Measurements from ENCODE around the gene HMGCR.

HMGCR gene

DNA sequence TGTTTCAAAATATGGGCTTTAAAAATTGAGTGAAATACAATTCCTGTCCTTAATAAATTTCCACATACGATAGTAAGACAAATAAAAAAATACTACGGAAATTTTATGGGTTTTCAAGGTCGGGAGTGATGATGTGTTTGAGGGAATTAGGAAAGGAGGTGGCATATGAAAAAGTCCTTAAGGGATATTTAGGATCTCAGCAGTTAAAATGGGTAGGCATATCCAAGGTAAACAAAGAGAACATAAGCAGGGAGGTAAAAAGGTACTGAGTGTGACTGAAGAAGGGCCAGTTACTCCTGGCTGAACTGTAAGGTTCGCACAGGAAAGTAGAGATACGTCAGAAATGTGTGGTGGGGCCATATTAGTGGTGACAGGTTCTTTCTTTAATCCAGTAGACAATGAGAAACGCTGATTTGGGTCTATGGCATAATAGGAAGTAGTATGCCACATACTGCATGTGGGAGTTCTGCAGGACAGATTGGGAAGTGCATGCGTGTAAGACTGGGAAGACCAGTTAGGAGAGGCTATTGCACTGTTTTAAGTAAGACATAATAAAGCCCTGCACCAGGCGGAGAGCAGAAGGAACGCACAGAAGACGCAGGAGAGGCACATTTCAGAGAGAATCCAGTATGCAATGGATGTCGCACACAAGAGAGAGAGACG lies 937 bp upstream of the HMGCR start:
- H3K4me3 ChIP-seq: peak overlapping the region; percentile 90
- peak; percentile 62 for DNase-seq (ENCODE audit: low read depth, low spot score)
- H3K9me3 ChIP-seq (ENCODE audit: low read depth, low read length): no peaks in the 10 kb centered on the region
- peak overlapping the region; percentile 96 for H3K27ac ChIP-seq
- peak overlapping the region; percentile 90 for H3K9ac ChIP-seq (ENCODE audit: insufficient read length)
- peaks cover 20% of the 10 kb centered on the region for H3K36me3 ChIP-seq (ENCODE audit: insufficient read depth, low read length)
- TF ChIP-seq POLR2AphosphoS5 (IDR thresholded peaks at IDR 0.05; ENCODE audit: borderline replicate concordance, low read depth, low read length) (no peak), EZH2 (IDR thresholded peaks at IDR 0.05) (no peak), FOXP2 (optimal IDR thresholded peaks at IDR 0.05; ENCODE audit: control extremely low read depth, extremely low read length, insufficient read depth) (no peak)

DNA sequence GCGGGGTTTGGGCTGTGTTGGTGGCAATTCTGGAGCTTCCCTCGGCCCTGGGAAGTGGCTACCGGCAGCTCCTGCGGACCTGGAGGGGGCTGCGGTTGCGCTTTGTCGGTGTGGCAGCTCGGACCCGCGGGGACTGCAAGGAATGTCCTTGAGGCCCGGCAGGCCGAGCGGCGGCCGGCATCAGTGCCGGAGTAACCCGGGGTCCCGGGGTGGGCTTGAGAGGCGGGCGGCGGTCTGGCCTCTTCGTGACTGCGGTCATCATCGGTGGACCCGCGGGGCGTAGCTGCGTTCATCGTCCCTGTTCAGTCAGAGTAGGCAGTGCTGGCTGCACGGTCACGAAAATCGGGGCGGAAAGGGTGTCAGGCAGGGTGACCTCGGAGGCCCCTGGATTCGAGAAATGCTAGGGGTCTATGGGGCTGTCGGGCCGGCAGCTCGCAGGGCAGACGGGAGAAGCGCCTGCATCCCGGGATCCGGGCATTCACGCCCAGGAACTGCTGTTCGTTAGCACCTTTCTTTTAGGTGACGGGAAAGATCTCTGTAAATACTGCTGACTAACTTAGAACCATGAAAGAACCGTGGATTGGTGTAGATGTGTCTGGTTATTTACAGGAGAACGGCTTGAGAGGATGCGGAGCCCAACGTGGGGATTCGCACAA lies 474 bp downstream of the HMGCR start:
- TF ChIP-seq FOXP2 (optimal IDR thresholded peaks at IDR 0.05; ENCODE audit: control extremely low read depth, extremely low read length, insufficient read depth): no peak
- no peak for TF ChIP-seq EZH2 (IDR thresholded peaks at IDR 0.05)
- TF ChIP-seq POLR2AphosphoS5 (IDR thresholded peaks at IDR 0.05; ENCODE audit: borderline replicate concordance, low read depth, low read length): no peak

GRCh38 chr5:75338408-75338807 lies 1.4 kb downstream of the HMGCR start:
- no peak for DNase-seq (ENCODE audit: low read depth, low spot score)
- H3K9ac ChIP-seq (ENCODE audit: insufficient read length): peak overlapping the region; percentile 93
- H3K36me3 ChIP-seq (ENCODE audit: insufficient read depth, low read length): peaks cover 43% of the 10 kb centered on the region
- TF ChIP-seq POLR2AphosphoS5 (IDR thresholded peaks at IDR 0.05; ENCODE audit: borderline replicate concordance, low read depth, low read length): no peak
- no peak for TF ChIP-seq FOXP2 (optimal IDR thresholded peaks at IDR 0.05; ENCODE audit: control extremely low read depth, extremely low read length, insufficient read depth)
- TF ChIP-seq EZH2 (IDR thresholded peaks at IDR 0.05): no peak
- peak overlapping the region; percentile 84; the same call in 1 of the 2 replicates for H3K27ac ChIP-seq
- H3K9me3 ChIP-seq (ENCODE audit: low read depth, low read length): no peaks in the 10 kb centered on the region
- H3K4me3 ChIP-seq: peak overlapping the region; percentile 90

More for the DNA sequence above, 474 bp downstream of the HMGCR start:
- peaks cover 34% of the 10 kb centered on the region for H3K36me3 ChIP-seq (ENCODE audit: insufficient read depth, low read length)
- H3K9me3 ChIP-seq (ENCODE audit: low read depth, low read length): no peaks in the 10 kb centered on the region
- H3K27ac ChIP-seq: peak overlapping the region; percentile 84
- H3K4me3 ChIP-seq: peak overlapping the region; percentile 90
- DNase-seq (ENCODE audit: low read depth, low spot score): no peak
- H3K9ac ChIP-seq (ENCODE audit: insufficient read length): peak overlapping the region; percentile 93

- no peak for TF ChIP-seq POLR2AphosphoS5 (IDR thresholded peaks at IDR 0.05; ENCODE audit: borderline replicate concordance, low read depth, low read length)
- TF ChIP-seq EZH2 (IDR thresholded peaks at IDR 0.05): no peak
- no peak for TF ChIP-seq FOXP2 (optimal IDR thresholded peaks at IDR 0.05; ENCODE audit: control extremely low read depth, extremely low read length, insufficient read depth)
- Histone ChIP-seq H3K9ac (ENCODE audit: insufficient read length) (no peak overlapping the region), H3K36me3 (ENCODE audit: insufficient read depth, low read length) (peaks cover 64% of the 10 kb centered on the region), H3K4me3 (peak overlapping the region; percentile 60), H3K9me3 (ENCODE audit: low read depth, low read length) (no peaks in the 10 kb centered on the region), H3K27ac (peak overlapping the region; percentile 42; the same call in 1 of the 2 replicates)
- no peak for DNase-seq (ENCODE audit: low read depth, low spot score)
These were observed 3.9 kb downstream of the HMGCR start for GRCh38 chr5:75340714-75341478.

DNA sequence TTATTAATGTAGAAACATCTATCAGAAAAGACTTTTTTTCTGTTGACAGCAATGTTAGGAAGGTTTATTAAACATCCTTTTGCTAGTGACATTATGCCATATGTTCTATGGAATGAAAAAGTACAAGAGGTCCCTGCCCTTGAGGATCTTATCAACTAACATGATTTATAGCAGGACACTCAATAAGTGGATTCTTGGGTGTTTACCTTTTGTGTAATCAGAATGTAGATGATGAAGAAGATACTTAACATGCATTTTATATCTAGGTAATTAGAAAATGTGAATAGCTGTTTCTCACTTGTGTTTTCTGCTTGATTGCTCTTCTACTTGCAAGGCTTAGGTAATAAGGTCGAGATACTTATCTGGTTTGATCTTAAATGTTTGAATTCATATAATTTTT lies 4.9 kb downstream of the HMGCR start:
- no peak for TF ChIP-seq EZH2 (IDR thresholded peaks at IDR 0.05)
- no peak for TF ChIP-seq FOXP2 (optimal IDR thresholded peaks at IDR 0.05; ENCODE audit: control extremely low read depth, extremely low read length, insufficient read depth)
- no peak for TF ChIP-seq POLR2AphosphoS5 (IDR thresholded peaks at IDR 0.05; ENCODE audit: borderline replicate concordance, low read depth, low read length)
- Histone ChIP-seq H3K36me3 (ENCODE audit: insufficient read depth, low read length) (peaks cover 73% of the 10 kb centered on the region), H3K4me3 (peak overlapping the region; percentile 31; the same call in 1 of the 2 replicates), H3K9me3 (ENCODE audit: low read depth, low read length) (no peaks in the 10 kb centered on the region), H3K9ac (ENCODE audit: insufficient read length) (no peak overlapping the region), H3K27ac (peak overlapping the region; percentile 52)
- DNase-seq (ENCODE audit: low read depth, low spot score): no peak

GRCh38 chr5:75342836-75343235 lies 5.8 kb downstream of the HMGCR start:
- Histone ChIP-seq H3K4me3 (no peak overlapping the region), H3K9ac (ENCODE audit: insufficient read length) (no peak overlapping the region), H3K36me3 (ENCODE audit: insufficient read depth, low read length) (peaks cover 82% of the 10 kb centered on the region), H3K9me3 (ENCODE audit: low read depth, low read length) (no peaks in the 10 kb centered on the region), H3K27ac (no peak overlapping the region)
- no peak for DNase-seq (ENCODE audit: low read depth, low spot score)
- TF ChIP-seq EZH2 (IDR thresholded peaks at IDR 0.05) (no peak), POLR2AphosphoS5 (IDR thresholded peaks at IDR 0.05; ENCODE audit: borderline replicate concordance, low read depth, low read length) (no peak), FOXP2 (optimal IDR thresholded peaks at IDR 0.05; ENCODE audit: control extremely low read depth, extremely low read length, insufficient read depth) (no peak)

DNA sequence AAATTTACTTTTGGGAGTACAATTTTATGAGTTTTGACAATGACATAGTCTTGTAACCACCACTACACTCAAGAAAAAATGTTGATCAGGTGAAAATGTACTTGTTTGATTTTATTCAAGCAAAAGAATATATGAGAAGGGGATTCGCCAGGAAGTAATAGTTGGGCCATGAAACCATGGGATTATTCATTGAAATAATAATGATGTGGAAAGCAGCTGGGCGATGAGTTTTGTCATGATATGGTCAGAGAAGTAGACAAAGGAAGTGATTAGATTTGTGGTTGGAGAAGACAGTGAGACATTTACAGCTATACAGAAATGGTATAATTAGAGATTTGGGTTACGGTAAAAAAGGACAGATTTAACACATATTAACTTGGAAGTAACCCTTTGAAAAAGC lies 11.2 kb downstream of the HMGCR start:
- no peak overlapping the region for H3K27ac ChIP-seq
- no peak overlapping the region for H3K4me3 ChIP-seq
- DNase-seq (ENCODE audit: low read depth, low spot score): no peak
- peaks cover 93% of the 10 kb centered on the region for H3K36me3 ChIP-seq (ENCODE audit: insufficient read depth, low read length)
- TF ChIP-seq FOXP2 (optimal IDR thresholded peaks at IDR 0.05; ENCODE audit: control extremely low read depth, extremely low read length, insufficient read depth) (no peak), POLR2AphosphoS5 (IDR thresholded peaks at IDR 0.05; ENCODE audit: borderline replicate concordance, low read depth, low read length) (no peak), EZH2 (IDR thresholded peaks at IDR 0.05) (no peak)
- no peak overlapping the region for H3K9ac ChIP-seq (ENCODE audit: insufficient read length)
- H3K9me3 ChIP-seq (ENCODE audit: low read depth, low read length): no peaks in the 10 kb centered on the region

GRCh38 chr5:75349663-75350062 lies 12.6 kb downstream of the HMGCR start:
- Histone ChIP-seq H3K27ac (no peak overlapping the region), H3K4me3 (no peak overlapping the region), H3K9me3 (ENCODE audit: low read depth, low read length) (no peaks in the 10 kb centered on the region), H3K36me3 (ENCODE audit: insufficient read depth, low read length) (peaks cover 93% of the 10 kb centered on the region), H3K9ac (ENCODE audit: insufficient read length) (no peak overlapping the region)
- no peak for DNase-seq (ENCODE audit: low read depth, low spot score)
- no peak for TF ChIP-seq POLR2AphosphoS5 (IDR thresholded peaks at IDR 0.05; ENCODE audit: borderline replicate concordance, low read depth, low read length)
